GM12878 (cell line): ENCODE data around the gene ZFTA. TPM values are rescaled to one million over a fixed set of nuclear protein-coding genes. Genes with fewer than 3 reads are reported as not detected.

ENCODE experiments used
- ATAC-seq: fragments of 200-7000 bp; cut with Tn5 transposase; 3 replicates; pipeline ENCODE4 v1.9.1; 2020; ENCODE audit warnings: mild to moderate bottlenecking, moderate library complexity
- BruUV-seq: library from RNA; stranded (reverse); fragments of 400-500 nt; replicated peaks from 2 replicates; lab custom pipeline; 2021; lab: Mats Ljungman, UMichigan
- CTCF ChIA-PET: fragments of 300-600 bp; sonication (Branson Sonifier 250); formaldehyde crosslinking; extraction: SDS; loops from one replicate; lab custom pipeline; 2021; ENCODE audit warnings: inconsistent platforms; lab: Yijun Ruan, JAX
- POLR2A ChIA-PET: fragments of 350-600 bp; formaldehyde crosslinking; extraction: SDS; loops from one replicate; lab custom pipeline; 2021; ENCODE audit warnings: inconsistent platforms; lab: Charles Lee
- RAD21 ChIA-PET: fragments of 300-600 bp; sonication (Branson Sonifier 250); formaldehyde crosslinking; loops from one replicate; lab custom pipeline; 2023; ENCODE audit warnings: antibody characterized with exemption; ENCODE audit not compliant: unreplicated experiment; lab: Charles Lee
- SMC1A ChIA-PET: fragments of 300-600 bp; sonication (Branson Sonifier 250); formaldehyde crosslinking; loops from one replicate; lab custom pipeline; 2023; ENCODE audit not compliant: unreplicated experiment, uncharacterized antibody; lab: Charles Lee
- DNase-seq: peaks from one replicate; pipeline ENCODE4 v3.0.0-alpha.2; 2011; ENCODE audit warnings: low read depth, low spot score
- FAIRE-seq: peaks from 3 replicates; lab custom pipeline; 2011; peaks lifted over from hg19 to GRCh38; lab: Jason Lieb, UNC
- H2AFZ ChIP-seq: 2 replicates; pipeline ENCODE4 v1.6.0; 2011; ENCODE audit warnings: low read depth, low read length, control low read depth; ENCODE audit not compliant: control insufficient read depth
- H3K27ac ChIP-seq: 2 replicates; pipeline ENCODE4 v1.5.1; 2011; ENCODE audit warnings: control low read depth; ENCODE audit not compliant: control insufficient read depth, insufficient read depth
- H3K27me3 ChIP-seq, 2 experiments: replicated peaks in 1 of 2; 2 replicates each; pipeline versions ENCODE4 v1.6.0 to v1.6.1; 2011; ENCODE audit warnings: low read length in 1 of 2; ENCODE audit not compliant: control insufficient read depth in 2 of 2, insufficient read depth in 2 of 2
- H3K36me3 ChIP-seq, 2 experiments: 2 replicates each; pipeline ENCODE4 v1.5.1; 2011; ENCODE audit warnings: low read length in 1 of 2; ENCODE audit not compliant: control insufficient read depth in 2 of 2, insufficient read depth in 2 of 2
- H3K4me1 ChIP-seq: 2 replicates; pipeline ENCODE4 v1.6.1; 2011; ENCODE audit warnings: mild to moderate bottlenecking, low read length, moderate library complexity, mixed read lengths; ENCODE audit not compliant: control insufficient read depth, insufficient read depth
- H3K4me2 ChIP-seq: 2 replicates; pipeline ENCODE4 v1.6.0; 2011; ENCODE audit warnings: control low read depth; ENCODE audit not compliant: control insufficient read depth, insufficient read depth
- H3K4me3 ChIP-seq: fragments of 200-600 bp; sonication (generic); 2 replicates; pipeline ENCODE4 v1.5.1; 2016
- H3K79me2 ChIP-seq: 2 replicates; pipeline ENCODE4 v1.6.0; 2011; ENCODE audit warnings: low read length; ENCODE audit not compliant: control insufficient read depth, insufficient read depth
- H3K9ac ChIP-seq: 2 replicates; pipeline ENCODE4 v1.8.0; 2011; ENCODE audit warnings: low read length, control low read depth, mixed read lengths; ENCODE audit not compliant: control insufficient read depth, insufficient read depth
- H3K9me3 ChIP-seq: replicated peaks from 3 replicates; pipeline ENCODE4 v1.5.1; 2011; ENCODE audit warnings: mild to moderate bottlenecking, low read length; ENCODE audit not compliant: control insufficient read depth, insufficient read depth
- H4K20me1 ChIP-seq: 2 replicates; pipeline ENCODE4 v1.6.0; 2011; ENCODE audit not compliant: control insufficient read depth, insufficient read depth
- ETV6 ChIP-seq, 2 experiments: fragments of 450-650 bp in 1 of 2; IDR thresholded peaks in 1 of 2; conservative IDR thresholded peaks in 1 of 2; 2 replicates each; pipeline ENCODE4 v1.6.1; 2014; ENCODE audit warnings: antibody characterized with exemption in 1 of 2, borderline replicate concordance in 1 of 2, low read depth in 1 of 2, mild to moderate bottlenecking in 1 of 2, moderate library complexity in 1 of 2
- HDAC6 ChIP-seq: fragments of 200-600 bp; sonication (generic); IDR thresholded peaks from one replicate; pipeline ENCODE4 v1.8.0; 2017; ENCODE audit warnings: antibody characterized with exemption; ENCODE audit not compliant: unreplicated experiment
- MLLT1 ChIP-seq: fragments of 450-650 bp; IDR thresholded peaks from 2 replicates; pipeline ENCODE4 v1.6.1; 2016; ENCODE audit warnings: mild to moderate bottlenecking
- MYB ChIP-seq: fragments of 150-350 bp; IDR thresholded peaks from 2 replicates; pipeline ENCODE4 v1.6.1; 2014; ENCODE audit warnings: mild to moderate bottlenecking, low read depth, low read length, borderline replicate concordance
- NR2C2 ChIP-seq: IDR thresholded peaks from 2 replicates; pipeline ENCODE4 v1.6.1; 2011; ENCODE audit warnings: borderline replicate concordance, low read depth; ENCODE audit not compliant: control insufficient read depth, insufficient read length
- POLR2AphosphoS2 ChIP-seq: IDR thresholded peaks from 2 replicates; pipeline ENCODE4 v1.6.1; 2011; ENCODE audit warnings: low read depth, mild to moderate bottlenecking, low read length, improper control_type of control experiment, moderate library complexity
- RELA ChIP-seq: fragments of 450-650 bp; IDR thresholded peaks from 2 replicates; pipeline ENCODE4 v1.8.0; 2014; ENCODE audit warnings: borderline replicate concordance; ENCODE audit not compliant: partially characterized antibody
- REST ChIP-seq: IDR thresholded peaks from 2 replicates; pipeline ENCODE4 v1.6.1; 2012; ENCODE audit warnings: mild to moderate bottlenecking, low read depth, low read length
- SMAD1 ChIP-seq: fragments of 450-650 bp; IDR thresholded peaks from 2 replicates; pipeline ENCODE4 v1.6.1; 2018; ENCODE audit warnings: mild to moderate bottlenecking, low read depth; ENCODE audit not compliant: partially characterized antibody
- SMARCA5 ChIP-seq: fragments of 450-650 bp; IDR thresholded peaks from 2 replicates; pipeline ENCODE4 v1.6.1; 2017; ENCODE audit warnings: mild to moderate bottlenecking
- SP1 ChIP-seq: IDR thresholded peaks from one replicate; pipeline ENCODE4 v1.6.1; 2011; ENCODE audit warnings: low read depth, low read length
- TARDBP ChIP-seq: IDR thresholded peaks from 2 replicates; pipeline ENCODE4 v1.6.1; 2016; ENCODE audit warnings: borderline replicate concordance
- ZBED1 ChIP-seq: IDR thresholded peaks from 2 replicates; pipeline ENCODE4 v1.6.1; 2016; ENCODE audit warnings: borderline replicate concordance
- WGBS: methylation state at CpG from one replicate; pipeline ENCODE4 v1.1.6; 2016; ENCODE audit warnings: low lambda C conversion rate; ENCODE audit not compliant: insufficient replicate concordance, insufficient coverage; ENCODE audit errors: missing lambda C conversion rate; 5-methylcytosine and 5-hydroxymethylcytosine counted together
- in situ Hi-C: fragments of 300-500 bp; cut with MboI; formaldehyde crosslinking; loops from 9 replicates; pipeline ENCODE4 v1.14.3; 2018; ENCODE audit warnings: mixed read lengths
- intact Hi-C: fragments of 100-400 bp; cut with micrococcal nuclease; formaldehyde crosslinking; loops from one replicate; pipeline ENCODE4 v1.14.2; 2022; ENCODE audit not compliant: unreplicated experiment
- polyA plus RNA-seq, 11 experiments: library from polyadenylated mRNA; depleted of rRNA in 4 of 11; unstranded in 6 of 11; stranded (reverse) in 5 of 11; fragments of >200 nt; fragmentation: Nextera tagmentation in 4 of 11; fragmentation: Illumina TruSeq in 1 of 11; extraction: Ambion mirVana in 4 of 11; extraction: Trizol in 1 of 11; gene quantifications; 1 replicate in 1 of 11; 2 replicates in 10 of 11; pipeline versions ENCODE4 v1.2.1 to v1.2.3, GENCODE V29; 2011 to 2016; ENCODE audit warnings: inconsistent platforms in 2 of 11, missing spikeins in 2 of 11, low read depth in 1 of 11
- total RNA-seq, 4 experiments: library from RNA; depleted of rRNA in 3 of 4; stranded (reverse); fragments of >200 nt in 3 of 4; fragmentation: Illumina TruSeq in 1 of 4; extraction: Trizol in 1 of 4; gene quantifications; 2 replicates each; pipeline versions ENCODE4 v1.2.1 to v1.2.3, GENCODE V29; 2013 to 2021
- TF ChIP-seq, protein P1 (sequence below): fragments of 450-650 bp; conservative IDR thresholded peaks from 2 replicates; pipeline ENCODE4 v1.6.1; 2017; ENCODE audit warnings: mild to moderate bottlenecking, moderate library complexity

ZFTA gene
- total and polyA plus RNA-seq, 10 of the 15 experiments (the other 5 are each of a cell fraction or from before 2014, with no cell fraction given): 0.39 to 7.9 (median 2.2) TPM

- no peak for TF ChIP-seq TARDBP
Observed at GRCh38 chr11:63816732-63817131, 48.2 kb upstream of the ZFTA start (continued).

GRCh38 chr11:63816166-63816565 is 47.6 kb upstream of the ZFTA start:
- H3K4me2 ChIP-seq: peak overlapping the region; percentile 61
- no peak overlapping the region for H3K27ac ChIP-seq
- BruUV-seq: no TSS peak
- no peaks in the 10 kb centered on the region for H3K9me3 ChIP-seq
- ChIA-PET POLR2A (interaction anchor here (1.3 kb wide), 1 partner anchor 51 kb away, joined by 6 read pairs; no protein-coding TSS in a partner anchor), RAD21 (no interaction called here), SMC1A (no interaction called here), CTCF (interaction anchor here (0.6 to 1.6 kb wide), 2 partner anchors 120 to 129 kb away, joined by 3 to 4 read pairs; no protein-coding TSS in a partner anchor)
- 0 out of 2 replicates have a peak overlapping the region, but pooled peaks have one; percentile 26 for H3K4me3 ChIP-seq
- FAIRE-seq (no peak), ATAC-seq (no peak), DNase-seq (no peak)
- H3K27me3 ChIP-seq: no peaks in the 10 kb centered on the region
- peaks cover 32% of the 10 kb centered on the region for H3K79me2 ChIP-seq
- in situ Hi-C loops: no loop called here
- peaks cover 17 to 22% of the 10 kb centered on the region in 2 experiments for H3K36me3 ChIP-seq
- 97% methylated on average over 6 of the region's 6 CpGs for WGBS
- H3K4me1 ChIP-seq: peaks cover 7% of the 10 kb centered on the region; the same call in 1 of the 2 replicates
- peaks cover 4% of the 10 kb centered on the region; the same call in 1 of the 2 replicates for H4K20me1 ChIP-seq
- intact Hi-C loops: no loop called here
- H3K9ac ChIP-seq: no peak overlapping the region
- H2AFZ ChIP-seq: no peak overlapping the region
- no peak for TF ChIP-seq MLLT1
- no peak for TF ChIP-seq NR2C2
- no peak for TF ChIP-seq POLR2AphosphoS2
- no peak for TF ChIP-seq RELA
- TF ChIP-seq SMAD1: no peak
- TF ChIP-seq SP1: no peak
- no peak for TF ChIP-seq MYB
- TF ChIP-seq SMARCA5: no peak
- TF ChIP-seq HDAC6: no peak
- TF ChIP-seq, protein P1, sequence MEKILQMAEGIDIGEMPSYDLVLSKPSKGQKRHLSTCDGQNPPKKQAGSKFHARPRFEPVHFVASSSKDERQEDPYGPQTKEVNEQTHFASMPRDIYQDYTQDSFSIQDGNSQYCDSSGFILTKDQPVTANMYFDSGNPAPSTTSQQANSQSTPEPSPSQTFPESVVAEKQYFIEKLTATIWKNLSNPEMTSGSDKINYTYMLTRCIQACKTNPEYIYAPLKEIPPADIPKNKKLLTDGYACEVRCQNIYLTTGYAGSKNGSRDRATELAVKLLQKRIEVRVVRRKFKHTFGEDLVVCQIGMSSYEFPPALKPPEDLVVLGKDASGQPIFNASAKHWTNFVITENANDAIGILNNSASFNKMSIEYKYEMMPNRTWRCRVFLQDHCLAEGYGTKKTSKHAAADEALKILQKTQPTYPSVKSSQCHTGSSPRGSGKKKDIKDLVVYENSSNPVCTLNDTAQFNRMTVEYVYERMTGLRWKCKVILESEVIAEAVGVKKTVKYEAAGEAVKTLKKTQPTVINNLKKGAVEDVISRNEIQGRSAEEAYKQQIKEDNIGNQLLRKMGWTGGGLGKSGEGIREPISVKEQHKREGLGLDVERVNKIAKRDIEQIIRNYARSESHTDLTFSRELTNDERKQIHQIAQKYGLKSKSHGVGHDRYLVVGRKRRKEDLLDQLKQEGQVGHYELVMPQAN: no peak
- TF ChIP-seq ZBED1: no peak
- no peak for TF ChIP-seq REST
- no peak for TF ChIP-seq ETV6 (conservative IDR thresholded peaks at IDR 0.05 in 1 of 2, IDR thresholded peaks at IDR 0.05 in 1 of 2; ENCODE audit: borderline replicate concordance in 1 of 2, low read depth in 1 of 2)
